Glomerular visceral epithelial cell (primary cell): ENCODE results near the gene PTPRM.

ENCODE experiments used
- DNase-seq: peaks from one replicate; pipeline ENCODE4 v3.0.0-alpha.2; 2016; ENCODE audit errors: extremely low spot score

PTPRM gene

GRCh38 chr18:7626922-7627440 is 59.9 kb downstream of the PTPRM start:
- DNase-seq, result peak; percentile 84

GRCh38 chr18:7629416-7629815 is 62.3 kb downstream of the PTPRM start:
- no peak for DNase-seq

- no peak for DNase-seq
Observed at GRCh38 chr18:7630731-7631442, 63.8 kb downstream of the PTPRM start.

- no peak for DNase-seq
Observed at GRCh38 chr18:7632152-7633098, 65.3 kb downstream of the PTPRM start.

- no peak for DNase-seq
Observed at GRCh38 chr18:7633171-7633570, 66.1 kb downstream of the PTPRM start.

GRCh38 chr18:7635948-7636347 is 68.8 kb downstream of the PTPRM start:
- DNase-seq, result no peak

GRCh38 chr18:7637269-7637668 is 70.2 kb downstream of the PTPRM start:
- DNase-seq, result no peak

GRCh38 chr18:7638321-7638720 is 71.2 kb downstream of the PTPRM start:
- no peak for DNase-seq

GRCh38 chr18:7641813-7642212 is 74.7 kb downstream of the PTPRM start:
- no peak for DNase-seq

GRCh38 chr18:7642331-7642890 is 75.3 kb downstream of the PTPRM start:
- DNase-seq, result no peak

- peak; percentile 74 for DNase-seq
Observed at GRCh38 chr18:7645756-7646155, 78.6 kb downstream of the PTPRM start.

GRCh38 chr18:7646174-7646886 is 79.2 kb downstream of the PTPRM start:
- no peak for DNase-seq

- no peak for DNase-seq
Observed at GRCh38 chr18:7647500-7647899, 80.4 kb downstream of the PTPRM start.

GRCh38 chr18:7657050-7657449 is 89.9 kb downstream of the PTPRM start:
- DNase-seq, result no peak

GRCh38 chr18:7657937-7658336 is 90.8 kb downstream of the PTPRM start:
- no peak for DNase-seq

- DNase-seq, result no peak
Observed at GRCh38 chr18:7658701-7659100, 91.6 kb downstream of the PTPRM start.

- no peak for DNase-seq
Observed at GRCh38 chr18:7661207-7661606, 94.1 kb downstream of the PTPRM start.

- no peak for DNase-seq
Observed at GRCh38 chr18:7662866-7663265, 95.8 kb downstream of the PTPRM start.

- DNase-seq, result no peak
Observed at GRCh38 chr18:7663366-7664312, 96.5 kb downstream of the PTPRM start.

GRCh38 chr18:7666195-7666776 is 99.2 kb downstream of the PTPRM start:
- no peak for DNase-seq
